ENCODE results near the gene TM2D1. TPM values are rescaled to one million over a fixed set of nuclear protein-coding genes. Genes with fewer than 3 reads are reported as not detected.
A peak's percentile ranks its signal among the peaks of the same experiment; 100 is the strongest.

TM2D1 gene
- total and polyA plus RNA-seq, 10 of the 15 experiments (the other 5 are each of a cell fraction or from before 2014, with no cell fraction given), result 21.0 to 46.6 (median 36.7) TPM

- TF ChIP-seq ZBTB4 (CRISPR knock-in tag; IDR thresholded peaks at IDR 0.05) (no peak), POU2F2 (IDR thresholded peaks at IDR 0.05; ENCODE audit: borderline replicate concordance, low read depth, low read length) (no peak), ZNF274 (IDR thresholded peaks at IDR 0.05; ENCODE audit: insufficient read depth, insufficient read length) (no peak), NR2F1 (conservative IDR thresholded peaks at IDR 0.05) (peak; percentile 83; the same call in 1 of the 2 replicates), NBN (IDR thresholded peaks at IDR 0.05) (0 out of 2 replicates have a peak, but pooled peaks have one; percentile 22), SREBF2 (IDR thresholded peaks at IDR 0.05; ENCODE audit: low read length) (no peak), PAX5 (IDR thresholded peaks at IDR 0.05; ENCODE audit: borderline replicate concordance, low read depth, low read length) (no peak), IRF4 (IDR thresholded peaks at IDR 0.05; ENCODE audit: low read depth, low read length) (no peak), TARDBP (IDR thresholded peaks at IDR 0.05; ENCODE audit: borderline replicate concordance) (no peak; the same call in 1 of the 2 replicates), RFX5 (IDR thresholded peaks at IDR 0.05; ENCODE audit: low read depth, low read length) (no peak), GABPA (IDR thresholded peaks at IDR 0.05; ENCODE audit: low read depth) (no peak), SREBF1 (IDR thresholded peaks at IDR 0.05; ENCODE audit: low read length) (no peak), SMARCA5 (IDR thresholded peaks at IDR 0.05) (no peak), USF2 (IDR thresholded peaks at IDR 0.05; ENCODE audit: borderline replicate concordance, low read depth, low read length) (no peak), PAX8 (IDR thresholded peaks at IDR 0.05) (no peak), SUZ12 (IDR thresholded peaks at IDR 0.05; ENCODE audit: unreplicated experiment) (no peak), STAT3 (IDR thresholded peaks at IDR 0.05; ENCODE audit: low read depth, low read length) (no peak), RAD51 (IDR thresholded peaks at IDR 0.05) (no peak), RBBP5 (conservative IDR thresholded peaks at IDR 0.05) (no peak), YY1 (IDR thresholded peaks at IDR 0.05; ENCODE audit: low read depth, low read length) (no peak), ZNF592 (IDR thresholded peaks at IDR 0.05) (no peak), SMC3 (IDR thresholded peaks at IDR 0.05; ENCODE audit: borderline replicate concordance, low read length) (no peak), POLR2A (IDR thresholded peaks at IDR 0.05; ENCODE audit: low read depth, low read length) (peak; percentile 68), MEF2B (IDR thresholded peaks at IDR 0.05; ENCODE audit: partially characterized antibody, poor library complexity, severe bottlenecking) (peak; percentile 23), MYB (IDR thresholded peaks at IDR 0.05; ENCODE audit: borderline replicate concordance, low read depth, low read length) (no peak), HDAC6 (IDR thresholded peaks at IDR 0.05; ENCODE audit: unreplicated experiment) (no peak)
Measured at GRCh38 chr1:61741711-61742619, 17.0 kb upstream of the TM2D1 start, which contains the start of gene PATJ (continued).

Measured in GM12878 (cell line).